K562 (cell line): ENCODE measurements around the gene USP27X.

ENCODE experiments used
- CREB1 ChIP-seq, 2 experiments: sonication (generic) in 1 of 2; formaldehyde crosslinking in 1 of 2; IDR thresholded peaks; 2 replicates each; pipeline versions ENCODE4 v1.6.1 to v1.8.0; 2012 to 2022; ENCODE audit warnings: inconsistent platforms in 1 of 2, mild to moderate bottlenecking in 1 of 2, missing genetic modification reagents in 1 of 2, moderate library complexity in 1 of 2
- ETV6 ChIP-seq, 3 experiments: fragments of 150-350 bp in 1 of 3; sonication (generic) in 1 of 3; formaldehyde crosslinking in 1 of 3; IDR thresholded peaks; 2 replicates each; pipeline versions ENCODE4 v1.6.1 to v1.8.0; 2014 to 2022; ENCODE audit warnings: borderline replicate concordance in 2 of 3, low read depth in 2 of 3, antibody characterized with exemption in 1 of 3, low read length in 1 of 3, mild to moderate bottlenecking in 1 of 3, missing genetic modification reagents in 1 of 3
- RFX5 ChIP-seq: IDR thresholded peaks from 2 replicates; pipeline ENCODE4 v1.6.1; 2011; ENCODE audit warnings: low read depth, mild to moderate bottlenecking, improper control_type of control experiment, low read length
- TF ChIP-seq, protein P1 (sequence below), 3 experiments: IDR thresholded peaks in 2 of 3; conservative IDR thresholded peaks in 1 of 3; 2 replicates each; pipeline ENCODE4 v1.5.1; 2011 to 2012; ENCODE audit warnings: low read length in 3 of 3, mild to moderate bottlenecking in 3 of 3, control low read depth in 2 of 3, improper control_type of control experiment in 1 of 3, inconsistent platforms in 1 of 3, low read depth in 1 of 3, mixed read lengths in 1 of 3, moderate library complexity in 1 of 3; ENCODE audit not compliant: insufficient read depth in 2 of 3
- TF ChIP-seq, protein P2 (sequence below): sonication (generic); formaldehyde crosslinking; IDR thresholded peaks from 2 replicates; pipeline ENCODE4 v1.8.0; 2022; ENCODE audit warnings: mild to moderate bottlenecking, missing genetic modification reagents

DNA sequence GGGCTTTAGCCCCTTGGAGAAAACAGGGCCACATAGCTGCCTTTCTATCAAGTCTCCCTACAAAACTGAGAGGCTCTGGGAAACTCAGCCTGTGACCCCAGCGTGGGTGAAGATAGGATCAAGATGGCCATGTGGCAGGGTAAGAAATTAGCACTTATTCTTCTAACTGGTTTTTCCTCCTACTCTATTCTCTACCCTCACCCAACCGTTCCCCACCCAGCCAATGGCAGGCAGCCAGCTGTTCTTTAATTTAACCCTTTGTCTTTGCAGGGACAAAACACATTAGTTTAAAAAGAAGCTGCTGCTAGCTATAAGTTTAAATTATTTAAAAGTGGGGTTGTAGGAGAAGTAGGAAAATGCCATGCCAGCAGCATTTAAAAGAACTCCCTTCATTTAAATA, 45.9 kb downstream of the USP27X start:
- TF ChIP-seq ETV6 (IDR thresholded peaks at IDR 0.05; ENCODE audit: borderline replicate concordance in 1 of 2, low read depth in 2 of 2, low read length in 1 of 2) (no peak), ETV6 (CRISPR knock-in tag; IDR thresholded peaks at IDR 0.05; ENCODE audit: borderline replicate concordance) (no peak), CREB1 (IDR thresholded peaks at IDR 0.05) (no peak), CREB1 (CRISPR knock-in tag; IDR thresholded peaks at IDR 0.05) (no peak), RFX5 (no peak)
- TF ChIP-seq, protein P1, sequence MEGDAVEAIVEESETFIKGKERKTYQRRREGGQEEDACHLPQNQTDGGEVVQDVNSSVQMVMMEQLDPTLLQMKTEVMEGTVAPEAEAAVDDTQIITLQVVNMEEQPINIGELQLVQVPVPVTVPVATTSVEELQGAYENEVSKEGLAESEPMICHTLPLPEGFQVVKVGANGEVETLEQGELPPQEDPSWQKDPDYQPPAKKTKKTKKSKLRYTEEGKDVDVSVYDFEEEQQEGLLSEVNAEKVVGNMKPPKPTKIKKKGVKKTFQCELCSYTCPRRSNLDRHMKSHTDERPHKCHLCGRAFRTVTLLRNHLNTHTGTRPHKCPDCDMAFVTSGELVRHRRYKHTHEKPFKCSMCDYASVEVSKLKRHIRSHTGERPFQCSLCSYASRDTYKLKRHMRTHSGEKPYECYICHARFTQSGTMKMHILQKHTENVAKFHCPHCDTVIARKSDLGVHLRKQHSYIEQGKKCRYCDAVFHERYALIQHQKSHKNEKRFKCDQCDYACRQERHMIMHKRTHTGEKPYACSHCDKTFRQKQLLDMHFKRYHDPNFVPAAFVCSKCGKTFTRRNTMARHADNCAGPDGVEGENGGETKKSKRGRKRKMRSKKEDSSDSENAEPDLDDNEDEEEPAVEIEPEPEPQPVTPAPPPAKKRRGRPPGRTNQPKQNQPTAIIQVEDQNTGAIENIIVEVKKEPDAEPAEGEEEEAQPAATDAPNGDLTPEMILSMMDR (IDR thresholded peaks at IDR 0.05 in 2 of 3, conservative IDR thresholded peaks at IDR 0.05 in 1 of 3; ENCODE audit: insufficient read depth in 2 of 3, low read depth in 1 of 3, low read length in 3 of 3), result no peak
- TF ChIP-seq, protein P2, sequence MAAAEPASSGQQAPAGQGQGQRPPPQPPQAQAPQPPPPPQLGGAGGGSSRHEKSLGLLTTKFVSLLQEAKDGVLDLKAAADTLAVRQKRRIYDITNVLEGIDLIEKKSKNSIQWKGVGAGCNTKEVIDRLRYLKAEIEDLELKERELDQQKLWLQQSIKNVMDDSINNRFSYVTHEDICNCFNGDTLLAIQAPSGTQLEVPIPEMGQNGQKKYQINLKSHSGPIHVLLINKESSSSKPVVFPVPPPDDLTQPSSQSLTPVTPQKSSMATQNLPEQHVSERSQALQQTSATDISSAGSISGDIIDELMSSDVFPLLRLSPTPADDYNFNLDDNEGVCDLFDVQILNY (CRISPR knock-in tag), result no peak
